NOMO-1 (cell line): ENCODE measurements around the gene CDC42EP2.
"Not testable (repeated sequence)": the region's sequence is repeated elsewhere in the genome, so short reads cannot be mapped to it uniquely, and the experiment has no call there.

Source experiments
- DNase-seq, 2 experiments: peaks; one replicate each; lab custom pipeline; 2025; ENCODE audit not compliant: unreplicated experiment in 2 of 2; lab: John Stamatoyannopoulos, UW

The CDC42EP2 gene

DNA sequence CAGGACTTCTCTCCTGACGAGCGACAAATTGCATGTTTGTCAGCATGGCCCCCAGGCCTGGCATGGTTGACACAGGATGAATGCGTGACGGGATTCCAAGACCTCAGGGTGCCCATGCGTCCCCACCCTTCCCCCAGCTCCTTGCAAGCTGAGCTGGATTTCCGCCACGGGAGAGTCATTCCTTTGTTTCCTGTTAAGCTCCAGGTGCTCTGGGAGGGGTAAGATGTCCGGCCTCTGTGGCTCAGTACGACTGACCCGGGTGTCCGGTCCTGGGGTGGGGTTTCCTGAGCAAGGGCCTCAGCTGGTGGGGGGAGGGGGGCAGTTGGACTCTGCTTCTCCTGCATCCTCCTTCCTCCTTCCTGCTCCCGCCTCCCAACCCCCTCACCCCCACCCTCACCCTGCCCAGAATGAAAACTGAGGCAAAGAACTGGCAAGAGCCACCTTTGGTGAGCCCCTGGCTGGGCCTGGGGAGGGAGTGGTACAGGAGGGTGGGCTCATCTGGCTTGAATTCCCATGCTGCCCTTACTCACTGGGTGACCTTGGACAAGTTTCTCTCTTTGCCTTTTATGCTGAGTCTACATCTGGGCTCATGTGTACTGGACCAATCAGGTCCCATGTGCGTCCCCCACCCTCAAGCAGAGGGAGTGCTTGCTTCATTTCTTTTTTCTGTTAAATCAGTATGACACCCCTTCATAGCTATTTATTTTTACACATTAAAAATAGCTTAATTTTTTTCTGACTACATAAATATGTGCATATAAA lies 2.5 kb downstream of the CDC42EP2 start:
- no peak for DNase-seq

DNA sequence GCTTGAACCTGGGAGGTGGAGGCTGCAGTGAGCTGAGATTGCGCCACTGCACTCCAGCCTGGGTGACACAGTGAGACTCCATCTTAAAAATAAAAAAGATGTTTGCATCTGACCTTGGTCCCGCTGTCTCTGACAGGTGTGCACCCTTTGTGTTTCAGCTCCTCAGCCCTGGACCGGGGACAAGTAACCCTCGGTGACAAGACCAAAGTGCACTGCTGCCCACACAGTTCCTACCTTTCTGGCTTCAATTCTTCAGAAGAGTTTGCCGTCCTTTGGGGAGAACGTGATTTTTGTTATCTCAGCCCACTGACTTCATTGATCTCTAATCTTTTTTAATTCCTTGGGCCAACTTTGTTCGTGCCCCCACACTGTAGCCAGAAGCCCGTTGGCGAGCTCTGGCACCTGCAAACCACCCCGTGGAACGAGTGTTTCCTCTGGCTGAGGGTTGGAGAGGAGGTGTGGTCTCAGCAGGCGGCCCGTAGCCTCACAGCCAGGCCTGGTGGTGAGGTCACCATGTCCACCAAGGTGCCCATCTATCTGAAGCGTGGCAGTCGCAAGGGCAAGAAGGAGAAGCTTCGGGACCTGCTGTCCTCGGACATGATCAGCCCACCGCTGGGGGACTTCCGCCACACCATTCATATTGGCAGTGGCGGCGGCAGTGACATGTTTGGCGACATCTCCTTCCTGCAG lies 5.9 kb downstream of the CDC42EP2 start:
- DNase-seq, result no peak

GRCh38 chr11:65321076-65321475 lies 6.4 kb downstream of the CDC42EP2 start:
- no peak for DNase-seq

GRCh38 chr11:65321828-65322485 lies 7.3 kb downstream of the CDC42EP2 start:
- no peak for DNase-seq

DNA sequence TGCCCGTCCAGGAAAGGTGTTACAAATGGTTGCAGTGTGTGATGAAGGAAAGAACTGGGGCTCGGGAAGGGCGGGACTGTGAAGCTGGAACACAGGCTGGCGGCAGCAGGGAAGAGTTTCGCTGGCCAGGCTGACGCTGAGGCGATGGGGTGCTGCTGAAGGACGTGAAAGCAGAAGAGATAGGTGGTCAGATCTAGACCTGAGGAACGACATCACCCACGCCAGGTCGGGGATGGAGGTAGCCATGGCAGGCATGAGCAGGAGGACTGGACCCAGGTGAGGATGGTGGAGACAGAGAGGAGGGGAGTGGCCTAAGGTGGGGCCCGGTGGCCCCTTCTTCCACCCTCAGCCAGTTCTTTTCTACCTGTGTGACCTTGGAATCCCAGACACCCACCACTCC lies 9.1 kb downstream of the CDC42EP2 start:
- DNase-seq, result no peak

- no peak for DNase-seq
Measured at GRCh38 chr11:65325435-65325834, 10.8 kb downstream of the CDC42EP2 start.

DNA sequence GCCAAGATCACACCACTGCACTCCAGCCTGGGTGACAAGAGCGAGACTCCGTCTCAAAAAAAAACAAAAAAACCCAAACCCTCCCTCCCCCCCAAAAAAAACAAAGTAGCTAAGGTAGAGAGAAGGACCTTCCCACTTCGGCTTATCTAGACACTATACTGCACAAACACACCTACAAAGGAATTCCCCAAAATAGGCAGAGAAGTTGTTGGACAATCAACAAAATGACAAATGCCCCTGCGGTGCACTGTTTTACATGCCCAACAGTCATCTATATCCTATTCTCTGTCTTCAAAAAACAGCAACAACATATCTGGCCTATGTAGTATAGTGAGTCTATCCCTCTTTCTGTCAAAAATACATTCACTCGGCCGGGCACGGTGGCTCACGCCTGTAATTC lies 12.4 kb downstream of the CDC42EP2 start:
- DNase-seq, result no peak

- peak; percentile 64 to 82 for DNase-seq
Measured at GRCh38 chr11:65329478-65329877, 14.8 kb downstream of the CDC42EP2 start.

DNA sequence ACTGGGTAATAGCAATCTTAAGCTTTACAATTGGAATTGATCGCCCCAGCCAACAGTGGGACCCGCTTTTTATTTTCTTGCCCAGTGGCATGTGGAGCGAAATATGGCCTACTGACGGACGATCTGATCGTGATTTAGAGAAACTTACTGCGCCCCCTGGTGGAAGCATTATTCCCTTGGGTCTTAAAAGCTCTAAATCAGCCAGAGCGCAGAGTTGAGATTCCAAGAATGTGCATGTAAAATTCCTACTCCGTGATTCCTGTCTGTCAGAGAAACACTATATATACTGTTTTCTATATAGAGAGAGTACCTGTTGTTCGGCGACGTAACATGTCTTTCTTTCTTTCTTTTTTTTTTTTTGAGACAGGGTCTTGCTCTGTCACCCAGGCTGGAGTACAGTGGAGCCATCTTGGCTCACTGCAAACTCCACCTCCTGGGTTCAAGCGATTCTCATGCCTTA lies 15.3 kb downstream of the CDC42EP2 start:
- peak; percentile 69 to 90 for DNase-seq

GRCh38 chr11:65330544-65330943 lies 15.9 kb downstream of the CDC42EP2 start:
- DNase-seq, result no peak

- DNase-seq, result not testable (repeated sequence)
Measured at GRCh38 chr11:65332591-65332990, 17.9 kb downstream of the CDC42EP2 start.

DNA sequence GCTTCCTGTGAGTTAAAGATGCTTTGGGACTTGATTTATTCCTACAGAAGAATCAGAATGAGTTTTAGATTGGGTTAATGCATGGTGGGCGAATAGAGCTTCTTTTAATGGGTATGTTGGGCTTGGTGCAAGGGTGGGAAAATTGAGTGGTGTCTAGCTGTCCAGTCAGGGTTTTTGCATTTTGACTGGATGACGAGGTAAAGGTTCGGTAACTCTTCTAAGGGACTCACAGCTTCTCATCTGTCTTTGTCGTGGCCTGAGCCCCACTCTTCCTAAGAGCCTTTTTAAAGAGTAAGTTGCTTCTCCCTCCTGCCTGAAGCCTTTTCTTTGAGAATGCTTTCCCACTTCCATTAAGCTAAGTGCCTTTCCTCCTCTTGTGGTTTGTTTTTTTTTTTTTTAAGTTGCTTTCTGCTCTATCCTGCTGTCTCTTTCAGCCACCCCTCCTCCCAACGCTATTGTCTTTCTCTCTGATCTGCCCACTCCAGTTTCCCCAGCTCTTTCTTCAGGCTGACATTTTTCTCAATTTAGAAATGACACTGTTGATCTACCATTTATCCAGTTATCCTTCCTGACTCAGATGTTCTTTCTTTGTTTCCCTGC lies 20.1 kb downstream of the CDC42EP2 start:
- DNase-seq, result peak in 1 of 2 experiments; percentile 5

GRCh38 chr11:65338676-65339075 lies 24.0 kb downstream of the CDC42EP2 start:
- DNase-seq, result no peak

DNA sequence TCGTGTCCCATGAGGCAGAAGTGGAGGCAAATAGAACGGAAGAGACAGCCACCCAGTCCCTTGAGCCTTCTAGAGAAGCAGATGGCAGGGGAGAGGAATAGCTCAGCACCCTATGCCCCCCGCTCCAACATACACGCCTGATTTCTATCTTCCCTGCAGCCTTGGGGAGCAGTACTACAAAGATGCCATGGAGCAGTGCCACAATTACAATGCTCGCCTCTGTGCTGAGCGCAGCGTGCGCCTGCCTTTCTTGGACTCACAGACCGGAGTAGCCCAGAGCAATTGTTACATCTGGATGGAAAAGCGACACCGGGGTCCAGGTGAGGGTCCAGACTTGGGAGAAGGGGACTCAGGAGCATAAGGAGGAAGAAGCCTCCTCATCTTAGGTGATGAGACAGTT lies 25.6 kb downstream of the CDC42EP2 start:
- no peak for DNase-seq

DNA sequence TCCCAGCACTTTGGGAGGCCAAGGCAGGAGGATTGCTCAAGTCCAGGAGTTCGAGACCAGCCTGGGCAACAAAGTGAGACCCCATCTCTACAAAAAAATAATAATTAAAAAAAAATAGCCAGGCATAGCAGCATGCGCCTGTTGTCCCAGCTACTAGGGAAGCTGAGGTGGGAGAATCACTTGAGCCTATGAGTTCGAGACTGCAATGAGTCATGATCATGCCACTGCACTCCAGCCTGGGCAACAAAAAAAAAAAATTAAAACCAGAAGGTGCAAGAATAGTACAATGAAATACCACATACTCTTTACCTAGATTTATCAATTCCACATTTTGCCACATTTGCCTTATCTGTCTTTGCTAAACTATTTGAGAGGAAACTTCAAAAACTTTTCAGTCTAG lies 27.2 kb downstream of the CDC42EP2 start:
- DNase-seq, result no peak

- DNase-seq, result no peak
Measured at GRCh38 chr11:65351511-65351910, 36.8 kb downstream of the CDC42EP2 start.

DNA sequence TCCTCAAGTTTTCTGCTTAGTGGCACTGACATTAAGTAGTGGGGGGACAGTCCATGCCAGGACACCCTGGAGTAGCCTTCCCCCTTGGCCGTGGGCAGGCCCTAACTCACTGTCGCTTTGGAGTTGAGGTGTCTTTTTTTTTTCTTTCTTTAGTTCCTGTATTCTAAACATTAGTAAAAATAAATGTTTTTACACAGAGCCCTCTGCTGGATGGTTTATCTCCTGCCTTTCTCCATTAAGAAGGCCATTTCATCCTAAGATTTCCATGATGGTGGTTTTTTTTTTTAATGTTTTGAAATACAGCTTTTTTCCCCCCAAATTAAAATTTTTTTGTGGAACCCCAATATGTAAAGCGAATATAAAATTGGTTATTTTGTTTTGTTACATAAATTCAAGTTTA lies 38.1 kb downstream of the CDC42EP2 start:
- DNase-seq, result peak in 1 of 2 experiments; percentile 60

DNA sequence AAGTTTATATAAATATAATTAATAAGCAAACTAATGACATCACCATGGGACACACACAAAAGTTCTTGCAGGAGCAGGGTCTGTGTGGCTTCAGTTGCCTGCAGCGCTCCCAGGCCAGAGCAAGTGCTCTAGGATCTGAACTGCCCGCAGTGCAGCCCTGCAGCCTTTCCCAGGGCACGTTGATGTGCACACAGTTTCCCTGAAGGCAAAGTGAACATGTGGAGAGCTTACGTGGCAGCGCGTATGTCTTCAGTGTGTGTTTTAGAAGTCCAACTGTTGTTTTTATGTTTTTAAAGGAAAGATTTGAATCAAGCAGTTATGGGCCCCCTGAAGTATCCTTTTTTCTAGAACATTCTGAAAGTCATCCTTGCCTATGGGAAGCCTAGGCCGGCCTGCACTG lies 38.7 kb downstream of the CDC42EP2 start:
- no peak for DNase-seq

DNA sequence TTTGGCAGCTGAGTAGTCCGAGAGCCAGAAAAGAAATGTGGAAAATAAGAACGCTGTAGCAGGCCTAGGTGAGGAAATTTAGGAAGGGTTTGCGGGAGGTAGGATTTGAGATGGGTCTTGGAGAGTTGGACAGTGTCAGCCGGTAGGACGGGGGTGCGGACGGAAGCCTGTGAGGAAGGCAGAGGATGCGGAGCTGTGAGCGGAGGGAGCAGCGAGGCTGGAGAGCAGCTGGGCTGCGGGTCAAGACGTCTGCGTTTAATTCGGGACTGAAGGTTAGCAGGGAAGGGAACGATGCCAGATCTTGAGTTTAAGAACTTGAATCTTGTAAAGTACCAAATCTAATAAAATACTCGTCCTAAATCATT lies 39.2 kb downstream of the CDC42EP2 start:
- DNase-seq, result no peak

GRCh38 chr11:65354265-65355012 lies 39.8 kb downstream of the CDC42EP2 start, which contains the start of gene TIGD3:
TSS of gene TIGD3 (plus strand) at chr11:65354751. CDS start at chr11:65355809, 1,058 bp downstream.
- peak; percentile 91 to 95 for DNase-seq
